Osteocyte (in vitro differentiated cells): ENCODE results near the gene GPD1. TPM values are rescaled to one million over a fixed set of nuclear protein-coding genes. Genes with fewer than 3 reads are reported as not detected.

Experiments
- DNase-seq: peaks from one replicate; pipeline ENCODE4 v3.0.0; 2021; ENCODE audit warnings: mixed read lengths; ENCODE audit not compliant: unreplicated experiment; ENCODE audit errors: extremely low spot score
- H3K27ac Mint-ChIP-seq: one replicate; pipeline ENCODE4 v1.8.0; 2021; ENCODE audit warnings: mild to moderate bottlenecking, mixed read lengths; ENCODE audit not compliant: unreplicated experiment
- H3K27me3 Mint-ChIP-seq: one replicate; pipeline ENCODE4 v1.8.0; 2021; ENCODE audit warnings: mixed read lengths; ENCODE audit not compliant: unreplicated experiment
- H3K36me3 Mint-ChIP-seq: one replicate; pipeline ENCODE4 v1.8.0; 2021; ENCODE audit warnings: mixed read lengths; ENCODE audit not compliant: unreplicated experiment
- H3K4me1 Mint-ChIP-seq: one replicate; pipeline ENCODE4 v1.8.0; 2021; ENCODE audit warnings: mixed read lengths; ENCODE audit not compliant: unreplicated experiment
- H3K4me3 Mint-ChIP-seq: one replicate; pipeline ENCODE4 v1.8.0; 2021; ENCODE audit warnings: mild to moderate bottlenecking, moderate library complexity, mixed read lengths; ENCODE audit not compliant: unreplicated experiment
- H3K9me3 Mint-ChIP-seq: one replicate; pipeline ENCODE4 v1.8.0; 2021; ENCODE audit warnings: mixed read lengths; ENCODE audit not compliant: unreplicated experiment
- total RNA-seq: library from RNA; stranded (reverse); gene quantifications from 2 replicates; pipeline ENCODE4 v1.2.1, GENCODE V29; 2021
- TF ChIP-seq, protein P1 (sequence below): fragments of 200-600 bp; sonication (generic); IDR thresholded peaks from 2 replicates; pipeline ENCODE4 v1.5.0; 2021; ENCODE audit warnings: antibody characterized with exemption, mild to moderate bottlenecking, moderate library complexity

The GPD1 gene
- total RNA-seq, 1 donor from 2014 or later: 0.43 TPM

DNA sequence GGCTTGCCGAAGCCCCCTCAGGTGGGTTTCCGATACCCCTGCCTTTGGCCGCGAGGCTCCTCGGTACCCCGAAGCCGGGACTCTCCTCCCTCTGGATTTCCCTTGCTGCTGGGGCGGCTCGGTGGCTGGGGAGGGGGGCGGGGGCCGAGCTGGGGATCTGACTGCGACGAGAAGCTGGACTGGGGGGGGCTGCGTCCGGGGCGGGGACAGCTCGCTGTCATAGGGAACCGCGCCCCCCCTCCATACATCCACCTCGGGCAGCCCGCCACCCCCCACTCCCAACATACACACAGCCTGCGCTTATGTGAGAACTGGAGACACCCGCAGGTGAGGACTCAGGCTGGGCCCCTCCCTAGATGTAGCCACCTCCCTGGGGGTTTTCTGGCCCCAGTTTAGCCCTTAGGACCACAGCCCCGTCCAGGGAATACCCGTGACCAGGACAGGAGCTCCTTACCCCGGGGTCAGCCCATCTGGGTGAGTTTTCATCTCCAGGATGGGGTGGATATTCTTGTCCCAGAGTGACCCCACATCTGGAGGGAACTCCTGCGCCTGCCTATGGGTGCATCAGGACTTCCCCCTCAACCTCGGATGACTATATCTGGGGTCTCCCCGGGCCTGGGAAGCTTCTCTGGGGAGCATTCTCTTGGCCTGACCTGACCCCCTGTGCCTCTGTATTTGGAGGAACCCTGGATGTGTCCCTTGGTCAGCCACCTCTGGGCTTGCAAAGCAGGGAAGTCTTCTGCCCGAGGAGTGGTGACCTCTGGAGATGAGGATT is 45.7 kb upstream of the GPD1 start:
- Mint-ChIP-seq H3K4me3 (peak overlapping the region; percentile 61), H3K4me1 (peaks cover 15% of the 10 kb centered on the region), H3K36me3 (no peaks in the 10 kb centered on the region), H3K27me3 (peaks cover 15% of the 10 kb centered on the region), H3K27ac (no peak overlapping the region), H3K9me3 (no peaks in the 10 kb centered on the region)
- TF ChIP-seq, protein P1, sequence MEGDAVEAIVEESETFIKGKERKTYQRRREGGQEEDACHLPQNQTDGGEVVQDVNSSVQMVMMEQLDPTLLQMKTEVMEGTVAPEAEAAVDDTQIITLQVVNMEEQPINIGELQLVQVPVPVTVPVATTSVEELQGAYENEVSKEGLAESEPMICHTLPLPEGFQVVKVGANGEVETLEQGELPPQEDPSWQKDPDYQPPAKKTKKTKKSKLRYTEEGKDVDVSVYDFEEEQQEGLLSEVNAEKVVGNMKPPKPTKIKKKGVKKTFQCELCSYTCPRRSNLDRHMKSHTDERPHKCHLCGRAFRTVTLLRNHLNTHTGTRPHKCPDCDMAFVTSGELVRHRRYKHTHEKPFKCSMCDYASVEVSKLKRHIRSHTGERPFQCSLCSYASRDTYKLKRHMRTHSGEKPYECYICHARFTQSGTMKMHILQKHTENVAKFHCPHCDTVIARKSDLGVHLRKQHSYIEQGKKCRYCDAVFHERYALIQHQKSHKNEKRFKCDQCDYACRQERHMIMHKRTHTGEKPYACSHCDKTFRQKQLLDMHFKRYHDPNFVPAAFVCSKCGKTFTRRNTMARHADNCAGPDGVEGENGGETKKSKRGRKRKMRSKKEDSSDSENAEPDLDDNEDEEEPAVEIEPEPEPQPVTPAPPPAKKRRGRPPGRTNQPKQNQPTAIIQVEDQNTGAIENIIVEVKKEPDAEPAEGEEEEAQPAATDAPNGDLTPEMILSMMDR: no peak
- no peak for DNase-seq

DNA sequence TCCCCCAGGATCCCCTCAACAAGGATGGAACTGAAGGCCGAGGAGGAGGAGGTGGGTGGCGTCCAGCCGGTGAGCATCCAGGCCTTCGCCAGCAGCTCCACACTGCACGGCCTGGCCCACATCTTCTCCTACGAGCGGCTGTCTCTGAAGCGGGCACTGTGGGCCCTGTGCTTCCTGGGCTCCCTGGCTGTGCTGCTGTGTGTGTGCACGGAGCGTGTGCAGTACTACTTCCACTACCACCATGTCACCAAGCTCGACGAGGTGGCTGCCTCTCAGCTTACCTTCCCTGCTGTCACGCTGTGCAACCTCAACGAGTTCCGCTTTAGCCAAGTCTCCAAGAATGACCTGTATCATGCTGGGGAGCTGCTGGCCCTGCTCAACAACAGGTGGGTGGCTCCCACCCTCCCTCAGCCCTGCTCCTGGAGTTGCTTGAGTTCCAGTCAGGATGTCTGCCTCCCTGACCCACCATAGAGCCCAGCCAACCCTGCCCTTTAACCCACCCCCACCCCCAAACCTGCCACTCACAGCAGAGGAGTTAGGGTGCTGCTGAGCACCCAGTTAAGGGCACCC is 45.0 kb upstream of the GPD1 start:
- DNase-seq: no peak
- Mint-ChIP-seq H3K4me3 (peak overlapping the region; percentile 61), H3K27ac (no peak overlapping the region), H3K27me3 (peaks cover 12% of the 10 kb centered on the region), H3K9me3 (no peaks in the 10 kb centered on the region), H3K36me3 (no peaks in the 10 kb centered on the region), H3K4me1 (peaks cover 15% of the 10 kb centered on the region)
- TF ChIP-seq, protein P1: no peak

DNA sequence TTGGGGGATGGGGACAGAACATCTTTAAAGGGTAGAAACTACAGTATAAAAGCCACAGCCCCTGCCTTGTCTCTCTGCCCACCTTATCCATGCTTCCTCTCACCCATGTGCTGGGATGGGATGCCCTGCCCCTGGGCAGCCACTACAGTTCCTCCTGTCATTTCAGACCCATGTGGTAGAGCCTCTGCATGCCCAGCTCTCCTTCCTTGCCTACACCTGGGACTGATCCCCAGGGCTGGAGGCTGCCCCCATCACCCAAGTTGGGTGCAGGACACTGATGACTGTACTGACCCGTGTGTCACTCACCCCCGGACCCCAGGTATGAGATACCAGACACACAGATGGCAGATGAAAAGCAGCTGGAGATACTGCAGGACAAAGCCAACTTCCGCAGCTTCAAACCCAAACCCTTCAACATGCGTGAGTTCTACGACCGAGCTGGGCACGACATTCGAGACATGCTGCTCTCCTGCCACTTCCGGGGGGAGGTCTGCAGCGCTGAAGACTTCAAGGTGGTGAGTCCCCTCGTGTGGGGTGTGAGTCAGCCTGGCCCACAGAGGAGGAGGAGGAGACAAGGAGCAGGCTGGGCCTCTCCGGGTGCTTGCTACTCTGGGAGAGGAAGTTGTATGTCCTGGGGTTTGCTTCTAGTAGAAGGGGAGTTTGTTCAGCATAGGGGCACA is 44.2 kb upstream of the GPD1 start:
- Mint-ChIP-seq H3K36me3 (no peaks in the 10 kb centered on the region), H3K4me3 (peak overlapping the region; percentile 11), H3K27ac (no peak overlapping the region), H3K27me3 (peaks cover 12% of the 10 kb centered on the region), H3K9me3 (no peaks in the 10 kb centered on the region), H3K4me1 (peaks cover 20% of the 10 kb centered on the region)
- TF ChIP-seq, protein P1: no peak
- no peak for DNase-seq

DNA sequence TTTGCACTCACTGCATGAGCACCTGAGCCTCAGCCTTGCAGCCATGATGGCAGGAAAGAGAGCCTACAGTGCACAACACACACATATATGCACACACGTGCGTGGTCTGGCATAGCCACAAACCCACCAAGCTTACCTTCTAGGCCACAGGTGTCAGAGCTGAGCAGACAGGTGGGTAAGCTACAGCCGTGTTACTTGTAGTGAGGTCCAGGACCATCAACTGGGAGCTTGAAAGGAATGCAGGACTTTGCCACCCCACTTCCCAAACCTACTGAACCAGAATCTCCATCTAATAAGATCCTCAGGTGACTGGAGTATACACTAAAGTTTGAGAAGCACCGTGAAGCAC is 43.7 kb upstream of the GPD1 start:
- Mint-ChIP-seq H3K36me3 (no peaks in the 10 kb centered on the region), H3K9me3 (no peaks in the 10 kb centered on the region), H3K4me3 (no peak overlapping the region), H3K27ac (no peak overlapping the region), H3K27me3 (peaks cover 12% of the 10 kb centered on the region), H3K4me1 (peaks cover 22% of the 10 kb centered on the region)
- DNase-seq: no peak
- TF ChIP-seq, protein P1: no peak

DNA sequence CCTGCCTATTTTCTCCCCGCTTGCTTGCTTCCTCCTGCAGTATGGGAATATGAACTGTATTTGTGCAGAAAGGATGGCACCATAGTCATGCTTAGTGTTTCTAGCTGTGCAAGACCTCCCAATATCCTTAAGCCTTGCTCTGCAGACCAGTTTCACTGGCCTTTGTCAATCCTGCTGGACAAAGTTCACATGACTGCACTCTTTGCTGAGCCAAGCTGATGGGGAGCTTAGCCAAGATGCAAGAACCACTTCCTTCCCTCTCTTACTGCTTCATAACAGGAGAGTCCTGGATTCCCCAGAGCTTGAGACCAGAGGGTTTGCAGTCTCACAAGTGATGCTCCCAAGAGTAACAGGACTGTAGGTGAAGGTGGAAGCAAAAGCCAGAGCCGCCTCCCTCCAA is 42.6 kb upstream of the GPD1 start:
- Mint-ChIP-seq H3K4me1 (peaks cover 15% of the 10 kb centered on the region), H3K27me3 (peaks cover 6% of the 10 kb centered on the region), H3K36me3 (no peaks in the 10 kb centered on the region), H3K9me3 (no peaks in the 10 kb centered on the region), H3K27ac (no peak overlapping the region), H3K4me3 (no peak overlapping the region)
- DNase-seq: no peak
- TF ChIP-seq, protein P1: no peak
